Omental fat pad (tissue), 4 donors: ENCODE results near the gene SAP30BP. TPM values are rescaled to one million over a fixed set of nuclear protein-coding genes. Genes with fewer than 3 reads are reported as not detected.

Experiments used
- ATAC-seq: fragments of 150-250 bp; one replicate; pipeline ENCODE4 v1.9.1; 2016; ENCODE audit warnings: mild to moderate bottlenecking, moderate library complexity; ENCODE audit not compliant: low FRiP score
- DNase-seq: peaks from one replicate; pipeline ENCODE4 v3.0.0-alpha.2; 2019; ENCODE audit warnings: low spot score
- CTCF ChIP-seq, 3 donors: fragments of 450-650 bp; IDR thresholded peaks; one replicate each; pipeline ENCODE4 v1.5.1; 2016 to 2017; ENCODE audit warnings: antibody characterized with exemption in 3 of 3, mild to moderate bottlenecking in 3 of 3, moderate library complexity in 2 of 3
- total RNA-seq, 4 donors: library from RNA; depleted of rRNA; stranded (reverse); fragments of >200 nt; gene quantifications; one replicate each; pipeline ENCODE4 v1.1.0, GENCODE V29; 2016

The SAP30BP gene
- total RNA-seq, 4 donors from 2014 or later = 52.9 to 105 (median 68.8) TPM

- TF ChIP-seq CTCF (IDR thresholded peaks at IDR 0.05) = no peak
- DNase-seq = no peak
- ATAC-seq = no peak
Observed at GRCh38 chr17:75647061-75647460, 20.1 kb upstream of the SAP30BP start.

- no peak for TF ChIP-seq CTCF (IDR thresholded peaks at IDR 0.05)
- ATAC-seq (no peak), DNase-seq (no peak)
Observed at GRCh38 chr17:75647921-75648320, 19.2 kb upstream of the SAP30BP start.

- no peak for ATAC-seq
- TF ChIP-seq CTCF (IDR thresholded peaks at IDR 0.05) = no peak
- DNase-seq = no peak
Observed at GRCh38 chr17:75649687-75650086, 17.5 kb upstream of the SAP30BP start.

GRCh38 chr17:75650874-75651273 is 16.3 kb upstream of the SAP30BP start:
- DNase-seq = no peak
- no peak for TF ChIP-seq CTCF (IDR thresholded peaks at IDR 0.05)
- no peak for ATAC-seq

- ATAC-seq (no peak), DNase-seq (no peak)
- TF ChIP-seq CTCF (IDR thresholded peaks at IDR 0.05) = no peak
Observed at GRCh38 chr17:75652341-75652740, 14.8 kb upstream of the SAP30BP start.

GRCh38 chr17:75652934-75653549 is 14.1 kb upstream of the SAP30BP start:
- DNase-seq = no peak
- TF ChIP-seq CTCF (IDR thresholded peaks at IDR 0.05) = no peak
- ATAC-seq = no peak

- ATAC-seq (no peak), DNase-seq (no peak)
Observed at GRCh38 chr17:75654176-75654575, 13.0 kb upstream of the SAP30BP start.

More at GRCh38 chr17:75654176-75654575, 13.0 kb upstream of the SAP30BP start:
- no peak for TF ChIP-seq CTCF (IDR thresholded peaks at IDR 0.05)
